ENCODE measurements around the gene UBXN4.

GRCh38 chr2:135703300-135703699 is 38.4 kb upstream of the UBXN4 start:
- TF ChIP-seq EZH2phosphoT487 (IDR thresholded peaks at IDR 0.05; ENCODE audit: insufficient read depth, low read depth) (no peak), EZH2 (IDR thresholded peaks at IDR 0.05; ENCODE audit: insufficient read depth, poor library complexity, severe bottlenecking) (no peak)

Measured in GM23248 (cell line).